OCI-LY7 (cell line): ENCODE data around the gene FAM47E. TPM values are rescaled to one million over a fixed set of nuclear protein-coding genes. Genes with fewer than 3 reads are reported as not detected.

Experiments used
- BruUV-seq: library from RNA; stranded (reverse); fragments of 400-500 nt; replicated peaks from 2 replicates; lab custom pipeline; 2021; lab: Mats Ljungman, UMichigan
- CTCF ChIA-PET: fragments of 300-600 bp; sonication (Branson Sonifier 250); formaldehyde crosslinking; loops from one replicate; lab custom pipeline; 2022; ENCODE audit warnings: antibody characterized with exemption; ENCODE audit not compliant: unreplicated experiment; lab: Charles Lee
- POLR2A ChIA-PET: fragments of 300-600 bp; sonication (Branson Sonifier 250); formaldehyde crosslinking; loops from one replicate; lab custom pipeline; 2022; ENCODE audit warnings: antibody characterized with exemption; lab: Charles Lee
- DNase-seq: peaks from one replicate; pipeline ENCODE4 v3.0.0-alpha.2; 2015; ENCODE audit warnings: low spot score
- H2AFZ ChIP-seq: fragments of 200-600 bp; sonication (generic), shearing (Covaris generic); 2 replicates; pipeline ENCODE4 v1.6.1; 2014; ENCODE audit warnings: mild to moderate bottlenecking, antibody characterized with exemption, low read length, moderate library complexity
- H3K27ac ChIP-seq: fragments of 200-600 bp; sonication (generic); 2 replicates; pipeline ENCODE4 v1.5.1; 2014; ENCODE audit warnings: mixed run types, low read depth, mild to moderate bottlenecking, moderate library complexity, low read length, inconsistent platforms; ENCODE audit not compliant: poor library complexity, severe bottlenecking
- H3K36me3 ChIP-seq: fragments of 200-600 bp; sonication (generic); 2 replicates; pipeline ENCODE4 v1.6.1; 2014; ENCODE audit warnings: mild to moderate bottlenecking, antibody characterized with exemption, low read length, moderate library complexity, mixed read lengths; ENCODE audit not compliant: insufficient read depth
- H3K4me1 ChIP-seq: fragments of 200-600 bp; sonication (generic); 2 replicates; pipeline ENCODE4 v1.5.1; 2014; ENCODE audit warnings: mild to moderate bottlenecking, low read length; ENCODE audit not compliant: insufficient read depth, poor library complexity, severe bottlenecking
- H3K4me2 ChIP-seq: fragments of 200-600 bp; sonication (generic); 2 replicates; pipeline ENCODE4 v1.6.1; 2014; ENCODE audit warnings: mild to moderate bottlenecking, low read length
- H3K4me3 ChIP-seq: fragments of 200-600 bp; sonication (generic); 2 replicates; pipeline ENCODE4 v1.5.1; 2014; ENCODE audit warnings: mild to moderate bottlenecking, low read depth, low read length; ENCODE audit not compliant: poor library complexity, severe bottlenecking
- H3K79me2 ChIP-seq: fragments of 200-600 bp; sonication (generic); 2 replicates; pipeline ENCODE4 v1.6.1; 2016; ENCODE audit warnings: low read depth, mild to moderate bottlenecking, low read length, moderate library complexity, mixed read lengths; ENCODE audit not compliant: insufficient read depth
- H3K9me2 ChIP-seq: fragments of 200-600 bp; sonication (generic); 2 replicates; pipeline ENCODE4 v1.6.1; 2016; ENCODE audit warnings: mild to moderate bottlenecking, low read length, mixed read lengths; ENCODE audit not compliant: insufficient read depth
- H3K9me3 ChIP-seq: fragments of 200-600 bp; sonication (generic); 2 replicates; pipeline ENCODE4 v1.6.1; 2014; ENCODE audit warnings: mild to moderate bottlenecking, mixed run types, low read length, mixed read lengths
- H4K20me1 ChIP-seq: fragments of 200-600 bp; sonication (generic); 2 replicates; pipeline ENCODE4 v1.6.1; 2014; ENCODE audit warnings: mild to moderate bottlenecking, antibody characterized with exemption, low read length, moderate library complexity, mixed read lengths; ENCODE audit not compliant: insufficient read depth
- CTCF ChIP-seq: fragments of 200-600 bp; sonication (generic); conservative IDR thresholded peaks from 2 replicates; pipeline ENCODE4 v1.5.1; 2014; ENCODE audit warnings: mild to moderate bottlenecking, antibody characterized with exemption, low read length, moderate library complexity, mixed read lengths
- EZH2phosphoT487 ChIP-seq: fragments of 200-600 bp; sonication (generic); IDR thresholded peaks from 2 replicates; pipeline ENCODE4 v1.6.1; 2018; ENCODE audit warnings: low read depth, borderline replicate concordance, mild to moderate bottlenecking, mixed run types, antibody characterized with exemption, low read length, moderate library complexity, mixed read lengths
- intact Hi-C: fragments of 100-400 bp; cut with micrococcal nuclease; formaldehyde crosslinking; loops from one replicate; pipeline ENCODE4 v1.10.0; 2022; ENCODE audit not compliant: unreplicated experiment
- total RNA-seq, 2 experiments: library from RNA; depleted of rRNA in 1 of 2; stranded (reverse); fragments of >200 nt in 1 of 2; shearing (Covaris generic) in 1 of 2; gene quantifications; 2 replicates each; pipeline ENCODE4 v1.2.3, GENCODE V29; 2014 to 2022

The FAM47E gene
- total RNA-seq, 2 experiments from 2014 or later: not detected

- ChIA-PET CTCF (no interaction called here), POLR2A (interaction anchor here (0.7 kb wide), 1 partner anchor 10 kb away, joined by 3 read pairs; no protein-coding TSS in a partner anchor)
- Histone ChIP-seq H4K20me1 (no peaks in the 10 kb centered on the region), H3K4me3 (no peak overlapping the region), H2AFZ (no peak overlapping the region), H3K36me3 (no peaks in the 10 kb centered on the region), H3K9me2 (no peaks in the 10 kb centered on the region), H3K79me2 (no peaks in the 10 kb centered on the region), H3K4me2 (no peak overlapping the region), H3K9me3 (no peaks in the 10 kb centered on the region), H3K27ac (no peak overlapping the region), H3K4me1 (no peaks in the 10 kb centered on the region)
- TF ChIP-seq CTCF (no peak), EZH2phosphoT487 (no peak)
- no peak for DNase-seq
- BruUV-seq: no TSS peak
- intact Hi-C loops: no loop called here
Measured at GRCh38 chr4:76270244-76271175, 19.0 kb downstream of the FAM47E start.

- Histone ChIP-seq H3K4me1 (no peaks in the 10 kb centered on the region), H2AFZ (no peak overlapping the region), H3K9me3 (no peaks in the 10 kb centered on the region), H3K4me3 (no peak overlapping the region), H3K27ac (no peak overlapping the region), H3K4me2 (no peak overlapping the region), H3K9me2 (no peaks in the 10 kb centered on the region), H4K20me1 (no peaks in the 10 kb centered on the region), H3K36me3 (no peaks in the 10 kb centered on the region), H3K79me2 (no peaks in the 10 kb centered on the region)
- DNase-seq: no peak
- ChIA-PET POLR2A (no interaction called here), CTCF (no interaction called here)
- BruUV-seq: no TSS peak
- intact Hi-C loops: no loop called here
- TF ChIP-seq CTCF: no peak
- TF ChIP-seq EZH2phosphoT487: no peak
Measured at GRCh38 chr4:76271248-76271647, 19.7 kb downstream of the FAM47E start.

- Histone ChIP-seq H3K27ac (no peak overlapping the region), H4K20me1 (no peaks in the 10 kb centered on the region), H3K4me3 (no peak overlapping the region), H3K4me2 (no peak overlapping the region), H3K9me2 (no peaks in the 10 kb centered on the region), H2AFZ (no peak overlapping the region), H3K4me1 (no peaks in the 10 kb centered on the region), H3K9me3 (no peaks in the 10 kb centered on the region), H3K79me2 (no peaks in the 10 kb centered on the region), H3K36me3 (no peaks in the 10 kb centered on the region)
- intact Hi-C loops: no loop called here
- TF ChIP-seq EZH2phosphoT487 (no peak), CTCF (no peak)
- ChIA-PET POLR2A (no interaction called here), CTCF (no interaction called here)
- BruUV-seq: no TSS peak
- DNase-seq: no peak
Measured at GRCh38 chr4:76272073-76272472, 20.6 kb downstream of the FAM47E start.
